Glutamatergic neuron (in vitro differentiated cells): Measurements from ENCODE around the gene TRAFD1. TPM values are rescaled to one million over a fixed set of nuclear protein-coding genes. Genes with fewer than 3 reads are reported as not detected.

Experiments
- DNase-seq: peaks from one replicate; pipeline ENCODE4 v3.0.0; 2022
- H3K27ac Mint-ChIP-seq: one replicate; pipeline ENCODE4 v1.8.0; 2020; ENCODE audit warnings: mild to moderate bottlenecking, mixed read lengths, inconsistent platforms; ENCODE audit not compliant: unreplicated experiment
- H3K27me3 Mint-ChIP-seq: one replicate; pipeline ENCODE4 v1.8.0; 2020; ENCODE audit warnings: mild to moderate bottlenecking, moderate library complexity, mixed read lengths, inconsistent platforms; ENCODE audit not compliant: unreplicated experiment
- H3K36me3 Mint-ChIP-seq: one replicate; pipeline ENCODE4 v1.8.0; 2020; ENCODE audit warnings: mild to moderate bottlenecking, mixed read lengths, inconsistent platforms; ENCODE audit not compliant: unreplicated experiment
- H3K4me1 Mint-ChIP-seq: one replicate; pipeline ENCODE4 v1.8.0; 2020; ENCODE audit warnings: mild to moderate bottlenecking, low read depth, mixed read lengths, inconsistent platforms; ENCODE audit not compliant: unreplicated experiment
- H3K4me3 Mint-ChIP-seq: one replicate; pipeline ENCODE4 v1.8.0; 2020; ENCODE audit warnings: mild to moderate bottlenecking, mixed read lengths, inconsistent platforms; ENCODE audit not compliant: unreplicated experiment
- H3K9me3 Mint-ChIP-seq: one replicate; pipeline ENCODE4 v1.8.0; 2020; ENCODE audit warnings: mild to moderate bottlenecking, moderate library complexity, mixed read lengths, inconsistent platforms; ENCODE audit not compliant: unreplicated experiment
- total RNA-seq: library from RNA; stranded (reverse); fragmentation: NEBNext Ultra II Directional; extraction: Animal tissue kit (Norgen Biotek cat#: 25700); gene quantifications from one replicate; pipeline ENCODE4 v1.2.1, GENCODE V29; 2021; ENCODE audit not compliant: unreplicated experiment
- TF ChIP-seq, protein P1 (sequence below): fragments of 200-600 bp; sonication (generic); IDR thresholded peaks from one replicate; pipeline ENCODE4 v1.5.0; 2021; ENCODE audit not compliant: partially characterized antibody, unreplicated experiment

Gene TRAFD1
- total RNA-seq, 1 donor from 2014 or later, result 36.8 TPM

DNA sequence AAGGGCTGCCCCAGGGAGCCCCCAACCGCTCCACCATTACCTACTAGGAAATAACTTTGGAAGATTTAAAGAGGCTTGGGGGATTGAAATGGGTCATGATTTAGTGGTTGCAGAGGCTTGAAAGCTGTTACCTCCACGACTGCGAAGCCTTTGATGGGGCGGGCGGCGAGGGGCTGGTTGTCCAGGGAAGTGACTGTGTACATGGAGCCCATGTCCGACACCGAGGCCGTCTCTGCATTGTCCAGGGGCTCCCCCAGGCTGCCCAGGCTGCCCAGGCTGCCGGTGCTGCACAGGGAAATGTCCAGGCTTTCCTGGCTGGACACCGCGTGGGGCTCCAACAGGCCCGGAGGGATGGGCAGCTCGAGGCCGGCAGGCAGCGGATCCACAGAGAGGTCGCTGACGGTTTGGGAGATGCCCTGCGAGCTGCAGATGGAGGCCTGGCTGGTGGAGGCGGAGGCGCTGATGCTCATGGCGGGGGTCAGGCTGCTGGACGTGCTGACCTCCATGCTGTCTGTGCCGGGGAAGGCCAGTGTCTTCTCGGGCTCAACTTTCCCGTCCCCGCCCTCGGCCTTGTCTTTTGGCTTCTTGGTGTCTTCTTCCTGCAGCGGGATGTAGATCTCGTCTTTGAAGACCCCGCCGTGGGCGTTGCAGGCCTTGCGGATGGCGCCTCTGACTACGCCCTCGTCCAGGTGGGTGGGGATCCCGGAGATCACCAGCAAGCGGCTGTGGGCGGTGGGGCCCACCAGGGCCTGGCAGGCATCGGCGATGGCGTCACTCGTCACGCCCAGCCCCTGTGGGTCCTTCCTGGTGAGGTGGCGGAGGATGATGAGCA lies 58.9 kb downstream of the TRAFD1 start:
- Mint-ChIP-seq H3K27ac (no peak overlapping the region), H3K27me3 (peaks cover 2% of the 10 kb centered on the region), H3K9me3 (peaks cover 2% of the 10 kb centered on the region), H3K4me1 (no peaks in the 10 kb centered on the region), H3K4me3 (no peak overlapping the region), H3K36me3 (no peaks in the 10 kb centered on the region)
- TF ChIP-seq, protein P1, sequence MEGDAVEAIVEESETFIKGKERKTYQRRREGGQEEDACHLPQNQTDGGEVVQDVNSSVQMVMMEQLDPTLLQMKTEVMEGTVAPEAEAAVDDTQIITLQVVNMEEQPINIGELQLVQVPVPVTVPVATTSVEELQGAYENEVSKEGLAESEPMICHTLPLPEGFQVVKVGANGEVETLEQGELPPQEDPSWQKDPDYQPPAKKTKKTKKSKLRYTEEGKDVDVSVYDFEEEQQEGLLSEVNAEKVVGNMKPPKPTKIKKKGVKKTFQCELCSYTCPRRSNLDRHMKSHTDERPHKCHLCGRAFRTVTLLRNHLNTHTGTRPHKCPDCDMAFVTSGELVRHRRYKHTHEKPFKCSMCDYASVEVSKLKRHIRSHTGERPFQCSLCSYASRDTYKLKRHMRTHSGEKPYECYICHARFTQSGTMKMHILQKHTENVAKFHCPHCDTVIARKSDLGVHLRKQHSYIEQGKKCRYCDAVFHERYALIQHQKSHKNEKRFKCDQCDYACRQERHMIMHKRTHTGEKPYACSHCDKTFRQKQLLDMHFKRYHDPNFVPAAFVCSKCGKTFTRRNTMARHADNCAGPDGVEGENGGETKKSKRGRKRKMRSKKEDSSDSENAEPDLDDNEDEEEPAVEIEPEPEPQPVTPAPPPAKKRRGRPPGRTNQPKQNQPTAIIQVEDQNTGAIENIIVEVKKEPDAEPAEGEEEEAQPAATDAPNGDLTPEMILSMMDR, result no peak
- DNase-seq, result no peak

DNA sequence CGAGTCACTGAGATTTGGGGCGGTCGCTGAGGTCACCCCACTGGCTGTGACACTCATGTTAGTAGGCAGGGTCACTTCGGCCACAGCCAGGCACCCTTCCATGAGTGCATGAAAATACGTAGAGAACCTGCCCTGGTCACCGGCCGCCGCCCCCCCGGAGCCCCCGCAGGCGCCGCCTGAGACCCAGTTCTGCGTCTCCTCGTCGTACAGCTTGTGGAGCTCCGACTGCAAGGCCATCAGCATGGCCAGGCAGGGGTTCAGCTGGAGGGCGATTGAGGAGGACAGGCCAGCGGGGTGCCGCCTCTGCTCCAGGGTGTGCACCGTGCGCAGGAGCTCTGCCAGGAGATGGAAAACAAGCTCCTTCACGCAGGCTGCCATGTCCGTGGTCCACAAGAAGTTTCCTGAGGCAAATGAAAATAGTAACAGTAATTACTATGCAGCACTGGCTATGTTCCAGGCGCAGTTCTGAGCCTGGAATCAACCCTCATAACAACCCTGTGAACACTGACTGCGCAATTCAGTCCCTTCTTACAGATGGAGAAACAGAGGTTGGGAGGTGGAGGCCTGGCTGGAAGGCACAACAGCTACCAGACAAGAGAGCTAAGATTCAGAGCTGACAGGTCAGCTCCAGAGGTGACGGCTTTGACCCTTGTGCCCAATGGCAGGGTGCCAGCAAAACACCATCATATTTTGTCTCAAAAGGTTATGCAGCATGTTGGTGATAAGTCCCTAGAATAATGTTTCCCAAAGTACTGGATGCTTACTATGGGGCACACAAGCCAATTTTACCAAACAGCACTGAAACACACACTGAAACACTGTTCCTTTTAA lies 59.9 kb downstream of the TRAFD1 start:
- H3K9me3 Mint-ChIP-seq, result peaks cover 2% of the 10 kb centered on the region
- TF ChIP-seq, protein P1, result no peak
- no peaks in the 10 kb centered on the region for H3K4me1 Mint-ChIP-seq
- DNase-seq, result no peak
- no peak overlapping the region for H3K4me3 Mint-ChIP-seq
- no peaks in the 10 kb centered on the region for H3K36me3 Mint-ChIP-seq
- peaks cover 4% of the 10 kb centered on the region for H3K27me3 Mint-ChIP-seq
- H3K27ac Mint-ChIP-seq, result no peak overlapping the region

DNA sequence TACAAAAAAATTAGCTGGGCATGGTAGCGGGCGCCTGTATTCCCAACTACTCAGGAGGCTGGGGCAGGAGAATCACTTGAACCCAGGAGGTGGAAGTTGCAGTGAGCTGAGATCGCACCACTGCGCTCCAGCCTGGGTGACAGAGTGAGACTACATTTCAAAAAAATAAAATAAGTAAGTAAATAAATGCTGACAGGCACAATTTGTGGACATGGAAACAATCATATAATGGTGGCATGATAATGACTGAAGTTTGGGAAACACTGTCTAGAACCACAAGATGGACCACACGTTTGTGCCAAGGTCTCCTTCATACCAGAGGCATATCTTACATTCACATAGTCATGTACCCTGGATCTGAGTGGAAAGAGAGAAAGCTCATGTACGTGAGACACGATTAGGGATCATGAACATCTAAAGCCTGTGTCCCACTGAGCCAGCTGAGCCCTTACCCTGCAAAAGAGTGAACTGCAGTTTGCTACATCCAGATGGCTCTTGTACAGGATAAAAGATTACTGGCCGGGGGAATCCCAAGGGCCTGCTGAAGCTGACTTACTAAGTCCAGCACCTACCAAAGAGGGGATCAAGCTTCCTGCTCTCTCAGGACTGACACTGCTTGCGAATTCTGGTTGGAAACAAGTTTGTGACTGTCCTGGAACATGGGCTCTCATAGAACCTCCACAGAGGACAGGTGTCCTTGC lies 62.9 kb downstream of the TRAFD1 start:
- no peaks in the 10 kb centered on the region for H3K36me3 Mint-ChIP-seq
- H3K27ac Mint-ChIP-seq, result no peak overlapping the region
- TF ChIP-seq, protein P1, result no peak
- H3K27me3 Mint-ChIP-seq, result peaks cover 4% of the 10 kb centered on the region
- peaks cover 2% of the 10 kb centered on the region for H3K9me3 Mint-ChIP-seq
- no peaks in the 10 kb centered on the region for H3K4me1 Mint-ChIP-seq
- no peak for DNase-seq
- H3K4me3 Mint-ChIP-seq, result no peak overlapping the region

DNA sequence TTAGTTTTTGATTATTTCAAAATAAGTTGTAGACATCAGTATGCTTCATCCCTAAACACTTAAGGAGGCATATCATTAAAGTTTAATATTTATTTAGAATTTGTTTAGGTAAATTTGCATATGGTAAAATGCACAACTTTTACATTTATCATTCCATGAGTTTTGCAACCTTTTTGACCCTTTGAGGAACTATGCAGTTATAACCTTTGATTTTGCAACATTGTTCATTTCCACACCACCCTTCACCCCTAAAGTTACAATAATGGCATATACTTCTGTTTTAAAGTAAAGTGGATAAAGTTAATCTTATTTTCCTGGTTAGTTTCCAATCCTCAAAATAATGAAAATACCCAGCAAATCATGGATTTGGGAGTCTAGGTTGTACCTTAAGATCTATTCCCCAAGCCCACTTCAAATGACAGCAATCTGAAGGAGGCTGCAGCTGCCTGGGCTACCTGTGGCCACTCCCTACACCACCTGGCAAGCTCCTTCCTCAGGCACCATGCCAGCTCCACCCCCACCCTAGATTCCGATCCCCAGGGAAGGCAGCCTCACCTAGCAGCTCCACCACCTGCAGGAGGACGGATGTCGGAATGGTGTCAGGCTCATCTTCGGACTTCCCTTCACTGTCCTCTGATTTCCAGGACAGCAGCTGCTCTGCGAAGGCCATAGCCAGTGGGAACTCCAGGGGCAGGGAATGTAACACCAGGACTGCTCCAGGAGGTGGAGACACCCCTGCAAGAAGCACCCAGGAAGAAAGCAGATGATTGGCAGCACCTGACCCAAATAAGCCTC lies 65.1 kb downstream of the TRAFD1 start:
- TF ChIP-seq, protein P1, result no peak
- Mint-ChIP-seq H3K9me3 (peaks cover 1% of the 10 kb centered on the region), H3K27me3 (peaks cover 3% of the 10 kb centered on the region), H3K27ac (no peak overlapping the region), H3K4me1 (no peaks in the 10 kb centered on the region), H3K36me3 (no peaks in the 10 kb centered on the region), H3K4me3 (no peak overlapping the region)
- DNase-seq, result no peak
